Measurements from ENCODE around the gene HOXC13. TPM values are rescaled to one million over a fixed set of nuclear protein-coding genes. Genes with fewer than 3 reads are reported as not detected.

The HOXC13 gene
- total and polyA plus RNA-seq, 2 of the 13 experiments (the other 11 are each of a cell fraction or from before 2014, with no cell fraction given), result 0.07 TPM; not detected in 1

GRCh38 chr12:53994264-53995001, 55.8 kb downstream of the HOXC13 start (continued):
- peak; percentile 44 for TF ChIP-seq HNRNPLL (IDR thresholded peaks at IDR 0.05; ENCODE audit: low read depth, low read length, poor library complexity, severe bottlenecking)
- TF ChIP-seq, protein P1, sequence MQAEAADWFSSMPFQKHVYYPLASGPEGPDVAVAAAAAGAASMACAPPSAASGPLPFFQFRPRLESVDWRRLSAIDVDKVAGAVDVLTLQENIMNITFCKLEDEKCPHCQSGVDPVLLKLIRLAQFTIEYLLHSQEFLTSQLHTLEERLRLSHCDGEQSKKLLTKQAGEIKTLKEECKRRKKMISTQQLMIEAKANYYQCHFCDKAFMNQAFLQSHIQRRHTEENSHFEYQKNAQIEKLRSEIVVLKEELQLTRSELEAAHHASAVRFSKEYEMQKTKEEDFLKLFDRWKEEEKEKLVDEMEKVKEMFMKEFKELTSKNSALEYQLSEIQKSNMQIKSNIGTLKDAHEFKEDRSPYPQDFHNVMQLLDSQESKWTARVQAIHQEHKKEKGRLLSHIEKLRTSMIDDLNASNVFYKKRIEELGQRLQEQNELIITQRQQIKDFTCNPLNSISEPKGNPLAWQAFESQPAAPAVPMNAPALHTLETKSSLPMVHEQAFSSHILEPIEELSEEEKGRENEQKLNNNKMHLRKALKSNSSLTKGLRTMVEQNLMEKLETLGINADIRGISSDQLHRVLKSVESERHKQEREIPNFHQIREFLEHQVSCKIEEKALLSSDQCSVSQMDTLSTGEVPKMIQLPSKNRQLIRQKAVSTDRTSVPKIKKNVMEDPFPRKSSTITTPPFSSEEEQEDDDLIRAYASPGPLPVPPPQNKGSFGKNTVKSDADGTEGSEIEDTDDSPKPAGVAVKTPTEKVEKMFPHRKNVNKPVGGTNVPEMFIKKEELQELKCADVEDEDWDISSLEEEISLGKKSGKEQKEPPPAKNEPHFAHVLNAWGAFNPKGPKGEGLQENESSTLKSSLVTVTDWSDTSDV (CRISPR knock-in tag; IDR thresholded peaks at IDR 0.05), result peak; percentile 23; the same call in 1 of the 2 replicates
- TF ChIP-seq ZNF572 (CRISPR knock-in tag; IDR thresholded peaks at IDR 0.05), result no peak
- peak; percentile 57; the same call in 1 of the 2 replicates for TF ChIP-seq ZNF782 (CRISPR knock-in tag; IDR thresholded peaks at IDR 0.05; ENCODE audit: borderline replicate concordance)
- TF ChIP-seq ZBTB38 (CRISPR knock-in tag; IDR thresholded peaks at IDR 0.05), result peak; percentile 40; the same call in 1 of the 2 replicates
- TF ChIP-seq, protein P2, sequence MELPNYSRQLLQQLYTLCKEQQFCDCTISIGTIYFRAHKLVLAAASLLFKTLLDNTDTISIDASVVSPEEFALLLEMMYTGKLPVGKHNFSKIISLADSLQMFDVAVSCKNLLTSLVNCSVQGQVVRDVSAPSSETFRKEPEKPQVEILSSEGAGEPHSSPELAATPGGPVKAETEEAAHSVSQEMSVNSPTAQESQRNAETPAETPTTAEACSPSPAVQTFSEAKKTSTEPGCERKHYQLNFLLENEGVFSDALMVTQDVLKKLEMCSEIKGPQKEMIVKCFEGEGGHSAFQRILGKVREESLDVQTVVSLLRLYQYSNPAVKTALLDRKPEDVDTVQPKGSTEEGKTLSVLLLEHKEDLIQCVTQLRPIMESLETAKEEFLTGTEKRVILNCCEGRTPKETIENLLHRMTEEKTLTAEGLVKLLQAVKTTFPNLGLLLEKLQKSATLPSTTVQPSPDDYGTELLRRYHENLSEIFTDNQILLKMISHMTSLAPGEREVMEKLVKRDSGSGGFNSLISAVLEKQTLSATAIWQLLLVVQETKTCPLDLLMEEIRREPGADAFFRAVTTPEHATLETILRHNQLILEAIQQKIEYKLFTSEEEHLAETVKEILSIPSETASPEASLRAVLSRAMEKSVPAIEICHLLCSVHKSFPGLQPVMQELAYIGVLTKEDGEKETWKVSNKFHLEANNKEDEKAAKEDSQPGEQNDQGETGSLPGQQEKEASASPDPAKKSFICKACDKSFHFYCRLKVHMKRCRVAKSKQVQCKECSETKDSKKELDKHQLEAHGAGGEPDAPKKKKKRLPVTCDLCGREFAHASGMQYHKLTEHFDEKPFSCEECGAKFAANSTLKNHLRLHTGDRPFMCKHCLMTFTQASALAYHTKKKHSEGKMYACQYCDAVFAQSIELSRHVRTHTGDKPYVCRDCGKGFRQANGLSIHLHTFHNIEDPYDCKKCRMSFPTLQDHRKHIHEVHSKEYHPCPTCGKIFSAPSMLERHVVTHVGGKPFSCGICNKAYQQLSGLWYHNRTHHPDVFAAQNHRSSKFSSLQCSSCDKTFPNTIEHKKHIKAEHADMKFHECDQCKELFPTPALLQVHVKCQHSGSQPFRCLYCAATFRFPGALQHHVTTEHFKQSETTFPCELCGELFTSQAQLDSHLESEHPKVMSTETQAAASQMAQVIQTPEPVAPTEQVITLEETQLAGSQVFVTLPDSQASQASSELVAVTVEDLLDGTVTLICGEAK (IDR thresholded peaks at IDR 0.05), result no peak
- TF ChIP-seq, protein P2 (CRISPR knock-in tag; IDR thresholded peaks at IDR 0.05), result 0 out of 2 replicates have a peak, but pooled peaks have one; percentile 15
- TF ChIP-seq, protein P3, sequence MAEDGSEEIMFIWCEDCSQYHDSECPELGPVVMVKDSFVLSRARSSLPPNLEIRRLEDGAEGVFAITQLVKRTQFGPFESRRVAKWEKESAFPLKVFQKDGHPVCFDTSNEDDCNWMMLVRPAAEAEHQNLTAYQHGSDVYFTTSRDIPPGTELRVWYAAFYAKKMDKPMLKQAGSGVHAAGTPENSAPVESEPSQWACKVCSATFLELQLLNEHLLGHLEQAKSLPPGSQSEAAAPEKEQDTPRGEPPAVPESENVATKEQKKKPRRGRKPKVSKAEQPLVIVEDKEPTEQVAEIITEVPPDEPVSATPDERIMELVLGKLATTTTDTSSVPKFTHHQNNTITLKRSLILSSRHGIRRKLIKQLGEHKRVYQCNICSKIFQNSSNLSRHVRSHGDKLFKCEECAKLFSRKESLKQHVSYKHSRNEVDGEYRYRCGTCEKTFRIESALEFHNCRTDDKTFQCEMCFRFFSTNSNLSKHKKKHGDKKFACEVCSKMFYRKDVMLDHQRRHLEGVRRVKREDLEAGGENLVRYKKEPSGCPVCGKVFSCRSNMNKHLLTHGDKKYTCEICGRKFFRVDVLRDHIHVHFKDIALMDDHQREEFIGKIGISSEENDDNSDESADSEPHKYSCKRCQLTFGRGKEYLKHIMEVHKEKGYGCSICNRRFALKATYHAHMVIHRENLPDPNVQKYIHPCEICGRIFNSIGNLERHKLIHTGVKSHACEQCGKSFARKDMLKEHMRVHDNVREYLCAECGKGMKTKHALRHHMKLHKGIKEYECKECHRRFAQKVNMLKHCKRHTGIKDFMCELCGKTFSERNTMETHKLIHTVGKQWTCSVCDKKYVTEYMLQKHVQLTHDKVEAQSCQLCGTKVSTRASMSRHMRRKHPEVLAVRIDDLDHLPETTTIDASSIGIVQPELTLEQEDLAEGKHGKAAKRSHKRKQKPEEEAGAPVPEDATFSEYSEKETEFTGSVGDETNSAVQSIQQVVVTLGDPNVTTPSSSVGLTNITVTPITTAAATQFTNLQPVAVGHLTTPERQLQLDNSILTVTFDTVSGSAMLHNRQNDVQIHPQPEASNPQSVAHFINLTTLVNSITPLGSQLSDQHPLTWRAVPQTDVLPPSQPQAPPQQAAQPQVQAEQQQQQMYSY (CRISPR knock-in tag; IDR thresholded peaks at IDR 0.05), result peak; percentile 68; the same call in 1 of the 2 replicates
- TF ChIP-seq KDM3A (CRISPR knock-in tag; IDR thresholded peaks at IDR 0.05; ENCODE audit: low read depth), result no peak
- 0 out of 2 replicates have a peak, but pooled peaks have one; percentile 38 for TF ChIP-seq NFKBIZ (CRISPR knock-in tag; IDR thresholded peaks at IDR 0.05)
- no peak for TF ChIP-seq GTF2F1 (IDR thresholded peaks at IDR 0.05; ENCODE audit: low read length)
- 0 out of 2 replicates have a peak, but pooled peaks have one; percentile 13 for TF ChIP-seq ELF3 (CRISPR knock-in tag; IDR thresholded peaks at IDR 0.05)
- TF ChIP-seq RBM39 (IDR thresholded peaks at IDR 0.05; ENCODE audit: low read depth, low read length, poor library complexity, severe bottlenecking), result peak; percentile 48

All from HepG2 (cell line).